ENCODE results near the gene LONRF3. TPM values are rescaled to one million over a fixed set of nuclear protein-coding genes. Genes with fewer than 3 reads are reported as not detected.

Gene LONRF3
- total RNA-seq, 6 experiments from 2014 or later: 6.2 to 13.5 (median 9.4) TPM

GRCh38 chrX:119010491-119010890, 36.1 kb downstream of the LONRF3 start:
- DNase-seq (no peak), ATAC-seq (no peak)
- H3K4me3 ChIP-seq: no peak overlapping the region
- no peak overlapping the region for H3K27ac ChIP-seq
- peaks cover 0 to 17% (median 9%) of the 10 kb centered on the region in 4 donors for H3K36me3 ChIP-seq
- no peaks in the 10 kb centered on the region for H3K27me3 ChIP-seq
- H3K9me3 ChIP-seq: no peaks in the 10 kb centered on the region
- TF ChIP-seq CTCF (IDR thresholded peaks at IDR 0.05): no peak
- TF ChIP-seq POLR2A (IDR thresholded peaks at IDR 0.05): no peak
- intact Hi-C loops (cut with DNase I): no loop called here
- H3K4me1 ChIP-seq: no peaks in the 10 kb centered on the region
- WGBS (ENCODE audit: insufficient coverage, low coverage, low lambda C conversion rate, missing lambda C conversion rate): 68% methylated on average over 4 of the region's 5 CpGs

- H3K27ac ChIP-seq: no peak overlapping the region
- DNase-seq (no peak), ATAC-seq (no peak)
- H3K4me3 ChIP-seq: no peak overlapping the region
- 46% methylated on average over 2 of the region's 3 CpGs for WGBS (ENCODE audit: insufficient coverage, low coverage, low lambda C conversion rate, missing lambda C conversion rate)
- H3K9me3 ChIP-seq: peaks cover 0 to 4% (median 0%) of the 10 kb centered on the region in 4 donors
- no peak for TF ChIP-seq CTCF (IDR thresholded peaks at IDR 0.05)
- TF ChIP-seq POLR2A (IDR thresholded peaks at IDR 0.05): no peak
- peaks cover 0 to 3% of the 10 kb centered on the region in 2 donors for H3K27me3 ChIP-seq
- H3K36me3 ChIP-seq: peaks cover 0 to 23% (median 10%) of the 10 kb centered on the region in 4 donors
- H3K4me1 ChIP-seq: no peaks in the 10 kb centered on the region
- intact Hi-C loops (cut with DNase I): no loop called here
Observed at GRCh38 chrX:119013164-119013563, 38.7 kb downstream of the LONRF3 start.

- peaks cover 0 to 17% (median 8%) of the 10 kb centered on the region in 4 donors for H3K36me3 ChIP-seq
- ATAC-seq: peak; percentile 52 to 89 (median 68)
- no peak overlapping the region for H3K4me3 ChIP-seq
- H3K4me1 ChIP-seq: no peaks in the 10 kb centered on the region
- H3K27me3 ChIP-seq: peaks cover 0 to 3% of the 10 kb centered on the region in 2 donors
- H3K9me3 ChIP-seq: peaks cover 0 to 4% (median 0%) of the 10 kb centered on the region in 4 donors
- intact Hi-C loops (cut with DNase I): no loop called here
- WGBS (ENCODE audit: insufficient coverage, low coverage, low lambda C conversion rate, missing lambda C conversion rate): 34% methylated on average over 7 of the region's 7 CpGs
- TF ChIP-seq CTCF (IDR thresholded peaks at IDR 0.05) (no peak), POLR2A (IDR thresholded peaks at IDR 0.05) (no peak)
- no peak overlapping the region for H3K27ac ChIP-seq
- peak in 2 of 3 donors; percentile 44 to 78 for DNase-seq
Observed at GRCh38 chrX:119015407-119016237, 41.2 kb downstream of the LONRF3 start.

- 40% methylated on average over 1 of the region's 1 CpG for WGBS (ENCODE audit: insufficient coverage, low coverage, low lambda C conversion rate, missing lambda C conversion rate)
- DNase-seq (no peak), ATAC-seq (no peak)
- Histone ChIP-seq H3K9me3 (peaks cover 0 to 4% (median 0%) of the 10 kb centered on the region in 4 donors), H3K4me1 (no peaks in the 10 kb centered on the region), H3K36me3 (peaks cover 0 to 14% (median 5%) of the 10 kb centered on the region in 4 donors), H3K4me3 (no peak overlapping the region), H3K27me3 (peaks cover 0 to 3% of the 10 kb centered on the region in 2 donors), H3K27ac (no peak overlapping the region)
- intact Hi-C loops (cut with DNase I): no loop called here
- TF ChIP-seq CTCF (IDR thresholded peaks at IDR 0.05) (no peak), POLR2A (IDR thresholded peaks at IDR 0.05) (no peak)
Observed at GRCh38 chrX:119017077-119017476, 42.7 kb downstream of the LONRF3 start.

Measured in right lobe of liver (tissue), 6 donors.